Stomach (tissue), 9 donors: ENCODE data around the gene MYRFL. TPM values are rescaled to one million over a fixed set of nuclear protein-coding genes. Genes with fewer than 3 reads are reported as not detected.

ENCODE experiments used
- DNase-seq, 2 donors: peaks; one replicate each; pipeline versions ENCODE4 v3.0.0 to v3.0.0-alpha.2; 2013 to 2019
- H3K27ac ChIP-seq, 5 donors: fragments of 200-600 bp in 4 of 5; sonication (generic) in 4 of 5; one replicate each; pipeline ENCODE4 v1.5.1; 2013 to 2019; ENCODE audit warnings: mild to moderate bottlenecking in 1 of 5, moderate library complexity in 1 of 5
- H3K27me3 ChIP-seq, 3 donors: fragments of 200-600 bp; sonication (generic); one replicate each; pipeline ENCODE4 v1.5.1; 2017 to 2019; ENCODE audit warnings: mixed run types in 1 of 3
- H3K36me3 ChIP-seq, 4 donors: fragments of 200-600 bp; sonication (generic); 1 replicate in 3 of 4; 2 replicates in 1 of 4; pipeline ENCODE4 v1.5.1; 2016 to 2019
- H3K4me1 ChIP-seq, 4 donors: fragments of 200-600 bp; sonication (generic); one replicate each; pipeline ENCODE4 v1.5.1; 2016 to 2019
- H3K4me3 ChIP-seq, 4 donors: fragments of 200-600 bp; sonication (generic) in 3 of 4; one replicate each; pipeline ENCODE4 v1.5.1; 2016 to 2019; ENCODE audit warnings: mild to moderate bottlenecking in 1 of 4
- H3K9me3 ChIP-seq, 4 donors: fragments of 200-600 bp; sonication (generic); one replicate each; pipeline ENCODE4 v1.5.1; 2016 to 2019
- EP300 ChIP-seq: sonication (generic); formaldehyde crosslinking; IDR thresholded peaks from one replicate; pipeline ENCODE4 v1.6.1; 2017; ENCODE audit warnings: antibody characterized with exemption
- POLR2A ChIP-seq, 4 donors: fragments of 450-650 bp; IDR thresholded peaks; one replicate each; pipeline ENCODE4 v1.6.1; 2016; ENCODE audit warnings: antibody characterized with exemption in 4 of 4, control low read depth in 2 of 4, mild to moderate bottlenecking in 1 of 4, moderate library complexity in 1 of 4
- POLR2AphosphoS5 ChIP-seq, 3 donors: sonication (generic); formaldehyde crosslinking; IDR thresholded peaks; one replicate each; pipeline ENCODE4 v1.6.1; 2016; ENCODE audit warnings: antibody characterized with exemption in 3 of 3
- WGBS, 5 donors: extraction: QIAGEN DNeasy Blood & Tissue Kit in 3 of 5; methylation state at CpG; one replicate each; pipeline versions ENCODE4 v1.1.5 to v1.1.7; 2013 to 2018; 5-methylcytosine and 5-hydroxymethylcytosine counted together
- intact Hi-C: fragments of 100-400 bp; cut with DNase I; formaldehyde crosslinking; loops from one replicate; pipeline ENCODE4 v1.15.1; 2023; ENCODE audit warnings: low total_unique reads
- polyA plus RNA-seq, 3 donors: library from polyadenylated mRNA; stranded (reverse); fragments of 200-250 nt; gene quantifications; one replicate each; pipeline ENCODE4 v1.2.3, GENCODE V29; 2013
- total RNA-seq, 5 donors: library from RNA; depleted of rRNA; stranded (reverse); fragments of >200 nt; gene quantifications; one replicate each; pipeline versions ENCODE4 v1.1.0 to v1.2.3, GENCODE V29; 2014 to 2016
- TF ChIP-seq, protein P1 (sequence below), 7 experiments: fragments of 450-650 bp in 4 of 7; fragments of 200-600 bp in 3 of 7; sonication (generic) in 3 of 7; IDR thresholded peaks; one replicate each; pipeline ENCODE4 v1.5.1; 2016 to 2019; ENCODE audit warnings: antibody characterized with exemption in 7 of 7, control low read depth in 2 of 7, mild to moderate bottlenecking in 1 of 7
- donor health status: healthy with polysubstance abuse.
- donor health status: Bipolar disorder and iron deficiency.
- donor health status: healthy.

MYRFL gene
- total and polyA plus RNA-seq, 8 donors, result 0.13 to 0.19 (median 0.18) TPM; not detected in 5

DNA sequence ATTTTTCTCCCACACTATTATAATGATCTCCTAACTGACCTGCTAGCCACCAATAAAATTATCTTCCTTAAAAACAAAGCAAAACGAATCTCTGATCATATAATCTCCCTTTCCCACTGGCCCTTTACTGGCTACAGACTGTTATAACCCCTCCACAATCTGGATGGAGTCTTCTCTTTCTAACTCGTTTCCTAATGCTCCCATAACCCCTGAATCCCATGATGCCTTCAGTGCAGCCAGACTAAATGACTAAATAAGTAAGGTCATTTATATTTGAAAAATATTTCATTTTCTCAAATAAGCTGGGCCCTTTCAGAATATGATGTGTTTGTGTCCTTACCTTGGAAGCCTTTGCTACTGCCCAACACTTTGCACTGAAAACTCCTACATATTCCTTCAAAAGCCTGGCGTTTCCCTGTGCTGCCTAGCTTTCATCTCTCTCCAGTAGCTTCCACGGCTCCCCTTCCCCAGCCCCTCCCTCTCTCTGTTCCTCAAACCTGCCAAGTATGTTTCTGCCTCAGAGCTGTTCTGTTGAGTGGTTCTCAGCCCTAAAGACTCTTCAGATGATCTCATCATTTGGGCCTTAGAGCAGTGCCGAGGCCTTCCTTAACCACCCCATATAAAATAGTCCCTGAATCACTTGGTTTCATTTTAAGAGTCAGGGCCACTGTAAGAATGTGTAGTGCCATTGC lies 91.7 kb downstream of the MYRFL start:
- Histone ChIP-seq H3K27ac (peak overlapping the region in 1 of 5 donors; percentile 11), H3K9me3 (no peaks in the 10 kb centered on the region), H3K4me1 (no peaks in the 10 kb centered on the region), H3K4me3 (no peak overlapping the region), H3K27me3 (no peaks in the 10 kb centered on the region), H3K36me3 (no peaks in the 10 kb centered on the region)
- 41 to 58% (median 49%) methylated on average over 5 of the region's 5 CpGs for WGBS, 5 donors
- intact Hi-C loops, result no loop called here
- DNase-seq, result peak in 1 of 2 donors; percentile 64
- TF ChIP-seq, protein P1, sequence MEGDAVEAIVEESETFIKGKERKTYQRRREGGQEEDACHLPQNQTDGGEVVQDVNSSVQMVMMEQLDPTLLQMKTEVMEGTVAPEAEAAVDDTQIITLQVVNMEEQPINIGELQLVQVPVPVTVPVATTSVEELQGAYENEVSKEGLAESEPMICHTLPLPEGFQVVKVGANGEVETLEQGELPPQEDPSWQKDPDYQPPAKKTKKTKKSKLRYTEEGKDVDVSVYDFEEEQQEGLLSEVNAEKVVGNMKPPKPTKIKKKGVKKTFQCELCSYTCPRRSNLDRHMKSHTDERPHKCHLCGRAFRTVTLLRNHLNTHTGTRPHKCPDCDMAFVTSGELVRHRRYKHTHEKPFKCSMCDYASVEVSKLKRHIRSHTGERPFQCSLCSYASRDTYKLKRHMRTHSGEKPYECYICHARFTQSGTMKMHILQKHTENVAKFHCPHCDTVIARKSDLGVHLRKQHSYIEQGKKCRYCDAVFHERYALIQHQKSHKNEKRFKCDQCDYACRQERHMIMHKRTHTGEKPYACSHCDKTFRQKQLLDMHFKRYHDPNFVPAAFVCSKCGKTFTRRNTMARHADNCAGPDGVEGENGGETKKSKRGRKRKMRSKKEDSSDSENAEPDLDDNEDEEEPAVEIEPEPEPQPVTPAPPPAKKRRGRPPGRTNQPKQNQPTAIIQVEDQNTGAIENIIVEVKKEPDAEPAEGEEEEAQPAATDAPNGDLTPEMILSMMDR (IDR thresholded peaks at IDR 0.05), result no peak
- TF ChIP-seq POLR2A (IDR thresholded peaks at IDR 0.05) (no peak), EP300 (no peak), POLR2AphosphoS5 (IDR thresholded peaks at IDR 0.05) (no peak)

DNA sequence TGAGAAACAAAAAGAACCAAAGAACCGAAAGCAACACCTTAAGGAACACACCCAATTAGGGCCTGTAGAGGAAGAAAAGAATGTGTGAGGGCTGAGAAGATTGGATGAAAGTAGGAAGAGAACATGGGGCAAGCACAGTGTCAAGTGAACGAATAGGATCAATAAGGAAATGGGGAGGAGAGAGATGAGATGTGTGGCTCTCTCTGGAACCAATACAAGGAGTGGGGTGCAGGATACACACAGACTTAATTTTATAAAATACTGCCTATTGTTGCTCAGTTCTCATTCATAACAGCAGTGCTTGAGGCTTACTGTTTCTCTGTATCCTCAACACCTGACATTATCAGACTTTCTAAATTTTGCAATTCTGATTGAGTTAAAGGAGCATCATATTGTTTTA lies 93.3 kb downstream of the MYRFL start:
- no peak for DNase-seq
- H3K27me3 ChIP-seq, result no peaks in the 10 kb centered on the region
- H3K4me3 ChIP-seq, result no peak overlapping the region
- WGBS, 5 donors, result 66 to 95% (median 93%) methylated on average over 2 of the region's 2 CpGs
- H3K36me3 ChIP-seq, result no peaks in the 10 kb centered on the region
- intact Hi-C loops, result no loop called here
- H3K27ac ChIP-seq, result no peak overlapping the region
- H3K4me1 ChIP-seq, result no peaks in the 10 kb centered on the region
- no peaks in the 10 kb centered on the region for H3K9me3 ChIP-seq
- TF ChIP-seq, protein P1 (IDR thresholded peaks at IDR 0.05), result no peak
- TF ChIP-seq POLR2A (IDR thresholded peaks at IDR 0.05) (no peak), EP300 (no peak), POLR2AphosphoS5 (IDR thresholded peaks at IDR 0.05) (no peak)

DNA sequence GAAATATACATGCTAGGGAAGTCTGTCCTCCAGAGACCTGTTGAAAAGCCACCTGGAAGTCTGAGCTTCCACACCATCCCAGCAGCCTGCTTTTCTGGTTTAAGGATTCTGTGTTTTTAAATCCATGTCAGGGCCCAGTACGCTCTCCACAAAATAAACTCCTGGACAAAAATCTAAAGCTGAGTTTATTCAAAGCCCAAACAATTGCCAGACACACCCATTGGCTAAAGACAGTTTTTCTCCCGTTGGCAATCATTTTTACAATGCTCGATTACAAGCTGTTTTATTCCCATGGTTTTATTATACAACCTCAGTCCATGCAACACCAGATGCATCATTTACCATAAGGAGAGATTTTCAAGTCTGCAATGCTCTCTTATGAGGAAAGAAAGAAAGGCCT lies 94.5 kb downstream of the MYRFL start:
- Histone ChIP-seq H3K36me3 (no peaks in the 10 kb centered on the region), H3K27ac (no peak overlapping the region), H3K27me3 (no peaks in the 10 kb centered on the region), H3K4me3 (no peak overlapping the region), H3K4me1 (no peaks in the 10 kb centered on the region), H3K9me3 (no peaks in the 10 kb centered on the region)
- no peak for DNase-seq
- WGBS, 5 donors, result 44 to 52% (median 49%) methylated on average over 3 of the region's 3 CpGs
- TF ChIP-seq EP300, result no peak
- no peak for TF ChIP-seq POLR2A (IDR thresholded peaks at IDR 0.05)
- TF ChIP-seq POLR2AphosphoS5 (IDR thresholded peaks at IDR 0.05), result no peak
- TF ChIP-seq, protein P1 (IDR thresholded peaks at IDR 0.05), result no peak
- intact Hi-C loops, result no loop called here

DNA sequence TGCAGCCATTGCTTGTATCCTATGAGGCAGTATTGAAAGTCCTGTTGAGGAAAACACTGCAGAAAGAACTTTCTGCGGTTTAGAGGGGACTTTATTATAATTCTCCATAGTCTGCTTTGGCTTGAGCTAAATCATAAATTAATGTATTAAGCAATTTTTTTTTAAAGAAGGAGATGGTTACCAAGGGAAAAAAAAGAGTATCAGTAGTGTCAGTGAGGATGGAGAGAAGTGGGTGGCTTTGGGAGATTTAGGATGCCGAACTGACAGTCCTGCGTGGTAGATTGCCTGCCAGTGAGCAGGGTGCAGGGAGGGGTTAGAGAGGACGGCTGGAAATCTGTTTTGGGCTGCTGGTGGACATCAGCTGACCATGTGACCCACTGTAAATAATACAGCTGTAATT lies 96.8 kb downstream of the MYRFL start:
- no peaks in the 10 kb centered on the region for H3K36me3 ChIP-seq
- no peaks in the 10 kb centered on the region for H3K9me3 ChIP-seq
- no peak overlapping the region for H3K4me3 ChIP-seq
- intact Hi-C loops, result no loop called here
- H3K27ac ChIP-seq, result no peak overlapping the region
- H3K27me3 ChIP-seq, result no peaks in the 10 kb centered on the region
- TF ChIP-seq, protein P1 (IDR thresholded peaks at IDR 0.05), result no peak
- DNase-seq, result no peak
- WGBS, 5 donors, result 56 to 73% (median 68%) methylated on average over 4 of the region's 4 CpGs
- no peaks in the 10 kb centered on the region for H3K4me1 ChIP-seq
